Right atrium auricular region (tissue), 2 donors: ENCODE measurements around the gene MFAP4. TPM values are rescaled to one million over a fixed set of nuclear protein-coding genes. Genes with fewer than 3 reads are reported as not detected.

Experiments
- DNase-seq: peaks from one replicate; pipeline ENCODE4 v3.0.0-alpha.2; 2019; ENCODE audit warnings: low spot score
- H3K27ac ChIP-seq, 2 donors: fragments of 200-600 bp; sonication (generic); 1 replicate in 1 of 2; 2 replicates in 1 of 2; pipeline ENCODE4 v1.5.1; 2016 to 2019
- H3K27me3 ChIP-seq, 2 donors: fragments of 200-600 bp; sonication (generic); one replicate each; pipeline versions ENCODE4 v1.5.1 to v1.6.0; 2017 to 2019
- H3K36me3 ChIP-seq: fragments of 200-600 bp; sonication (generic); one replicate; pipeline ENCODE4 v1.5.1; 2016
- H3K4me1 ChIP-seq, 2 donors: fragments of 200-600 bp; sonication (generic); one replicate each; pipeline versions ENCODE4 v1.5.1 to v1.6.0; 2017 to 2019
- H3K4me3 ChIP-seq, 2 donors: fragments of 200-600 bp; sonication (generic); 1 replicate in 1 of 2; 2 replicates in 1 of 2; pipeline ENCODE4 v1.5.1; 2017 to 2019; ENCODE audit warnings: mild to moderate bottlenecking in 1 of 2, moderate library complexity in 1 of 2
- H3K9me3 ChIP-seq, 2 donors: fragments of 200-600 bp; sonication (generic); one replicate each; pipeline ENCODE4 v1.5.1; 2019
- total RNA-seq, 2 donors: library from RNA; depleted of rRNA; stranded (reverse); fragments of >200 nt; gene quantifications; one replicate each; pipeline ENCODE4 v1.1.0, GENCODE V29; 2016
- TF ChIP-seq, protein P1 (sequence below), 2 donors: fragments of 200-600 bp; sonication (generic); IDR thresholded peaks; one replicate each; pipeline ENCODE4 v1.5.1; 2019; ENCODE audit warnings: antibody characterized with exemption in 2 of 2

MFAP4 gene
- total RNA-seq, 2 donors from 2014 or later = 78.5 to 104 TPM

DNA sequence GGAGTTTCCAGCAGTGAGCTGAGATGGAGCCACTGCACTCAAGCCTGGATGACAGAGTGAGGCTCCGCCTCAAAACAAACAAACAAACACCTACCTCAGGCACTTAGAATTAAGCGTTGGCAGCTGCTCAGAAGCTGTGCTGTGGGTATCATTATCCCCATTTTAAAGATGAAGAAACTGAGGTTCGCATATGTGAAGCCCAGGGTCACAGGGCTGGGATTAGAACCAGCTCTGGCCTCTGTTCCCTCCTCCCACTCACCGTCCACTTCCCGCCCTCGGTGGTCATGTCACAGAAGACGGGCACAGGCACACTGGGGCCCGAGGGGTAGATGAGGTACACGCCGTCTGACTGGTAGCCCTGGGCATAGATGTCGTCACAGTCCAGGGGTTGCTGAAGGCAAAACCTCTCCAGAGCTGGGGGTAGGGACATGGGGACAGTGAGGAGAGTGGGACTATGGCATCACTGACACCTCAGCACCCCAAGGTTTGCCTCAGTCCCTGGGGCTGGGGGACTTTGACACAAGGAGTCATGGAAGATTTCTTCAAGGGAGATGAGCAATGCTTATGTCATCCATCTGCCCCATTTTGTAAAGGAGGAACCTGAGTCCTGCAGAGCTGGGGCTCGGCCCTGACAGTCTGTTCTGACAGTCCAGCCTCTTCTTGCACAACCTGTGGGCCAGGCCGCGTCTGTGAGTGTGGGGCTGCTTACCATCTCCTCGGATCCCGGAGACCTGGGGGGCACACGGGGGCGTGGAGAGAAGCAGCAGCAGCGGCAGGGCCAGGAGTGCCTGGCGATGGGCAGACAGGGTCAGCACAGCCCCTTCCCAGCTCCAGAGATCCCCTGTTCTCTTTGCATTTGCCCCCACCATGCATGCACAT is 700 bp downstream of the MFAP4 start:
- Histone ChIP-seq H3K27me3 (no peaks in the 10 kb centered on the region), H3K36me3 (peaks cover 28% of the 10 kb centered on the region), H3K4me3 (peak overlapping the region; percentile 16 to 46), H3K27ac (peak overlapping the region; percentile 87 to 98), H3K4me1 (peaks cover 0 to 65% of the 10 kb centered on the region in 2 donors), H3K9me3 (no peaks in the 10 kb centered on the region)
- TF ChIP-seq, protein P1, sequence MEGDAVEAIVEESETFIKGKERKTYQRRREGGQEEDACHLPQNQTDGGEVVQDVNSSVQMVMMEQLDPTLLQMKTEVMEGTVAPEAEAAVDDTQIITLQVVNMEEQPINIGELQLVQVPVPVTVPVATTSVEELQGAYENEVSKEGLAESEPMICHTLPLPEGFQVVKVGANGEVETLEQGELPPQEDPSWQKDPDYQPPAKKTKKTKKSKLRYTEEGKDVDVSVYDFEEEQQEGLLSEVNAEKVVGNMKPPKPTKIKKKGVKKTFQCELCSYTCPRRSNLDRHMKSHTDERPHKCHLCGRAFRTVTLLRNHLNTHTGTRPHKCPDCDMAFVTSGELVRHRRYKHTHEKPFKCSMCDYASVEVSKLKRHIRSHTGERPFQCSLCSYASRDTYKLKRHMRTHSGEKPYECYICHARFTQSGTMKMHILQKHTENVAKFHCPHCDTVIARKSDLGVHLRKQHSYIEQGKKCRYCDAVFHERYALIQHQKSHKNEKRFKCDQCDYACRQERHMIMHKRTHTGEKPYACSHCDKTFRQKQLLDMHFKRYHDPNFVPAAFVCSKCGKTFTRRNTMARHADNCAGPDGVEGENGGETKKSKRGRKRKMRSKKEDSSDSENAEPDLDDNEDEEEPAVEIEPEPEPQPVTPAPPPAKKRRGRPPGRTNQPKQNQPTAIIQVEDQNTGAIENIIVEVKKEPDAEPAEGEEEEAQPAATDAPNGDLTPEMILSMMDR (IDR thresholded peaks at IDR 0.05) = no peak
- peak; percentile 93 for DNase-seq

DNA sequence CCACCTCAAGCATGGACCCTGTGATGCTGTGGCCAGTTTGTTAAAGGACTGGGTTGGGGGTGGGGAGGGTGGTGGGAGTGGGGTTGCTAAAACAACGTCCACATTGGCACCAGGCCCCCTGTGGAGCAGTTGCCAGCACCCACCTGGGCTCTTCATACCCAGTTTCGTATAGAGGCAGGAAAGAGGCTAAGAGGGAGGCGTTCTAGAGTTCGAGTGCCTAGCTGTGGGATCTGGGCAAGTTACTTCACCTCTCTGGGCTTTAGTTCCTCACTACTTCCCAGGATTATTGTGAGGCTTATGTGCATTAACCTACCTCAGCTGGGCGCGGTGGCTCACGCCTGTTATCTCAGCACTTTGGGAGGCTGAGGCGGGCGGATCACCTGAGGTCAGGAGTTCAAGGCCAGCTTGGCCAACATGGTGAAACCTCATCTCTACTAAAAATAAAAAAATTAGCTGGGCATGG is 1.4 kb downstream of the MFAP4 start:
- TF ChIP-seq, protein P1 (IDR thresholded peaks at IDR 0.05) = no peak
- Histone ChIP-seq H3K4me3 (peak overlapping the region in 1 of 2 donors; percentile 46), H3K36me3 (peaks cover 36% of the 10 kb centered on the region), H3K27me3 (no peaks in the 10 kb centered on the region), H3K4me1 (peaks cover 0 to 65% of the 10 kb centered on the region in 2 donors), H3K9me3 (no peaks in the 10 kb centered on the region), H3K27ac (peak overlapping the region; percentile 87 to 98)
- no peak for DNase-seq

DNA sequence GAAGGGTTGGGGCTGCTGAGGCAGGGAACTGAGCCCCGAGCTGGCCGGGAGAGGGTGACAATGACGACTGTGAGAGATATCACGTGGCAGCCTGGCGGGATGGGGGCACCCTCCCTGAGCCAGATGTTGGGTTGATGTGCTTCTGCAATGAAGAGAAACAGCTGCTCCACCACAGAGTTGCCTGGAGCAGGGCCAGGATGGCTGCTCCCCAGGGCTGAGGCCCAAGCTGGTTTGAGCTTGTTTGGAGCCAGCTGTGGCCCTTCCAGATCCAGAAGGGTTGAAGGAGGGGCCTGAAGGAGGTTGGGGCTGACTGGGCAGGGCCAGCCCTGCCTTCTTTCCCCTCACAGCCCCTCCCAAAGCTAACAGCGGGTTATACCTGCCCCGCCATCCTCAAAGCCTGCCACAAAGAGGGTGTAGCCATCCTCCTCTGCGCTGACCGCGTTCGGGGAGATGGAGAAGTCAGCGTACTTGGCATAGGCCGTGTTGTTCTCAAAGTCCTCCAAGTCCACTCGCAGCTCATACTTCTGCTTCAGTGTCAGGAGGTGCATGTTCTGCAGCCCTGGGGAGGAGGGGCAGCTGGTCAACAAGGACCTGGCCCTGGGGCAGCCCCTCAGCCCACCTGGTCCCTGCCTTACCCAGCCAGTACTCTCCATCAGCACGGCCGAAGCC is 2.1 kb downstream of the MFAP4 start:
- Histone ChIP-seq H3K4me1 (peaks cover 0 to 62% of the 10 kb centered on the region in 2 donors), H3K9me3 (no peaks in the 10 kb centered on the region), H3K27ac (peak overlapping the region; percentile 87 to 98), H3K36me3 (peaks cover 43% of the 10 kb centered on the region), H3K27me3 (no peaks in the 10 kb centered on the region), H3K4me3 (peak overlapping the region in 1 of 2 donors; percentile 46)
- DNase-seq = peak; percentile 95
- TF ChIP-seq, protein P1 (IDR thresholded peaks at IDR 0.05) = no peak

DNA sequence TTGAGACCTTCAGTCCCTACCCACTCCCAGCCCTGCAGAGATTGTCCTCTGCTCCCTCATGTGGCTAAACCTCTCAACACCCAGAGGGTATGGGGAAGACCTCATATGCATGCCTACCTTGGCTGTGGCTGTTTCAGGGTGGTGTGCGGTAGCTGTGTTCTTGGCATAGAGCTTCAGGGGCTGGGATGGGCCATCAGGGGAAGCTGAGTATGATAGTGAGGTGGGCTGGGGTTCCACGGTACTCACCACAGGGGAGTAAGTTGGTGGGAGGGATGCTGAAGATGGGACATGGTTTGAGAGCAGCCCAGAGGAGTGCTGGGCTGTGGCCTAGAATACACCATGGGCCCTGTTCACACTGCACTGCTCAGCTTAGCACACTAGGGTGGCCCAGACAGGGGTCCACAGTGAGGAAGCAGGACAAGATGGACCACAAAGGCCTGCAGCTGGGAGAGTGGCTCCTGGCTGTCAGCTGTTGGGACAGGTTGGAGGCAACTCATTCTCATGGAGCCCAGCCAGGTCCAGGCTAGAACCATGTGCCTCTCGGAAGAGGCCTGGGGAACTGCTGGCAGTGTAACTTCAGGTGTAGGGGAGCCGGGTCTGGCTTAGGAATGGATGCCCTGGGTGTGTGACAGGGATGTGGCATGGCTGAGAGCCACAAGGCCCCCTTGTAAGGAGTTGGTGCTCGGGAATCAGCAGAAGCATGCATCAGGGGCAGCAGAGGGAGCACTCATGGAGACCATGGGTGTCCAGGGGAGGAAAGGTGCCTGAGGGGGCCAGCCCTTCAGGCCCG is 3.1 kb downstream of the MFAP4 start:
- H3K4me1 ChIP-seq = peaks cover 0 to 62% of the 10 kb centered on the region in 2 donors
- H3K4me3 ChIP-seq = no peak overlapping the region
- H3K27me3 ChIP-seq = no peaks in the 10 kb centered on the region
- no peaks in the 10 kb centered on the region for H3K9me3 ChIP-seq
- peak overlapping the region; percentile 87 to 98 for H3K27ac ChIP-seq
- DNase-seq = no peak
- H3K36me3 ChIP-seq = peaks cover 46% of the 10 kb centered on the region
- TF ChIP-seq, protein P1 (IDR thresholded peaks at IDR 0.05) = no peak
